Epithelial cell of proximal tubule (primary cell): ENCODE data around the gene IL5RA. TPM values are rescaled to one million over a fixed set of nuclear protein-coding genes. Genes with fewer than 3 reads are reported as not detected.

Source experiments
- DNase-seq: peaks from one replicate; pipeline ENCODE4 v3.0.0-alpha.2; 2011; ENCODE audit warnings: low read depth
- H3K4me3 ChIP-seq: 2 replicates; pipeline ENCODE4 v1.5.1; 2011; ENCODE audit warnings: low read depth, mild to moderate bottlenecking, low read length
- CTCF ChIP-seq: conservative IDR thresholded peaks from 2 replicates; pipeline ENCODE4 v1.5.1; 2012; ENCODE audit warnings: low read depth, mild to moderate bottlenecking, low read length
- total RNA-seq: library from RNA; depleted of rRNA; stranded (reverse); fragments of >200 nt; gene quantifications from 2 replicates; pipeline ENCODE4 v1.2.3, GENCODE V29; 2015

The IL5RA gene
- total RNA-seq, 1 donor from 2014 or later = not detected

DNA sequence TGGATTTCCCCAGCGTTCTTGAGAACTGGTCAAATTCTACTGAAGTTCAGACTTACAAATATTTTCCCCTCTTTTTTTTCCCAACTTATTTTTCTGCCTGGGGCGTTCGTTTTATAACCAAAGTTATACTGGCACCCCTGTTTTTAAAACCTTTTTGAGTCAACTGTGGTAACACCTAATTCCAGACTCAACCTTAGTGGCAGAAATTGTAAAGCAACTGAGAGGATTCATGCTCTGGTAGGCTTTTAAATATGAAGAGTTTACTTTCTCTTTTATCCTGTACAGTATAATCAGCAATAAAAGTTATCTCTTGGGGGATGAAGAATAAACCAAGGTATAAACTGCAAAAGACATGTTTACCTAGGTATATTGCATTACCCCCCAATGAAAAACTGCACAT, 2.3 kb downstream of the IL5RA start:
- no peak for DNase-seq
- H3K4me3 ChIP-seq = no peak overlapping the region
- TF ChIP-seq CTCF = no peak

DNA sequence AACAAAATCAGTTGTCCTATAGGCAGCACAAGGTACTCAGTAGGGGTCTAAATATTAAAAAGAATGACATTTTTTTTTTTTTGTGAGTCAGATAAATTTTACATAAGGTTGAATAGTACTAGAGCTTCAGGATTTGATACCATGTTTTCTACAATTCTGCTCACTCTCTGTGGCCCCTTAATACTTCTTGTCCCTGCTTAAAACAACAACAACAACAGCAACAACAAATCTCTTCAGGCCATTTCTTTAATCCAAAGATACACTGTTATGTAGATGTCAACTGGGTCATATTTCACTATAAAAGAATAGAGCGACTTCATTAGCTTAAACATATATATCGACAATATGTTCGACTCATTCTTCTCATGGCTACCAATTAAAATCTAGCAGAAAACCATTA, 3.0 kb downstream of the IL5RA start:
- no peak for TF ChIP-seq CTCF
- no peak overlapping the region for H3K4me3 ChIP-seq
- DNase-seq = no peak

GRCh38 chr3:3105815-3106214, 4.4 kb downstream of the IL5RA start:
- no peak for TF ChIP-seq CTCF
- no peak for DNase-seq
- H3K4me3 ChIP-seq = no peak overlapping the region

GRCh38 chr3:3105246-3105645, 4.9 kb downstream of the IL5RA start:
- H3K4me3 ChIP-seq = no peak overlapping the region
- DNase-seq = no peak
- no peak for TF ChIP-seq CTCF

- TF ChIP-seq CTCF = no peak
- H3K4me3 ChIP-seq = no peak overlapping the region
- no peak for DNase-seq
Measured at GRCh38 chr3:3102751-3103150, 7.4 kb downstream of the IL5RA start.

- H3K4me3 ChIP-seq = no peak overlapping the region
- TF ChIP-seq CTCF = no peak
- no peak for DNase-seq
Measured at GRCh38 chr3:3101660-3102458, 8.3 kb downstream of the IL5RA start.

DNA sequence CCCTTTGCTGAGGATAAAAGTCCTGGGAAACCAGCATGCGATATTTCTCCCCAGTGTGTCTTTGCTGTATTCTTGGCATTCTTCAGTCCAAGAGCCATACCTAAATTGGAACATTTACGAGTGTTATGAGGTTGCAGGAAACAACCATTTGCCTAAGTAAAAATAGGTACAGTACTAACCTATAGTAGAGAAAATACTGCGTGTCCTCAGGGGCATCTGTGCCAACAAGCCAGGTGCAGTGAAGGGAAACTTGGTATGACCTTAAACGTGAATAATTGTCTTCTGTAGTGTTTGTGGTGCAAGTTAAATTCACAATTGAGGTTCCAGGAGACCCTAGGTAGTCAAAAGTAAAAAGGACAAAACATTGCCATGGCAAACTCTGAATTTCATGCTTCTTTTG, 12.2 kb downstream of the IL5RA start:
- H3K4me3 ChIP-seq = no peak overlapping the region
- no peak for TF ChIP-seq CTCF
- DNase-seq = no peak
